HG02981 (cell line): ENCODE data around the gene IP6K3.

Source experiments
- ATAC-seq: cut with Tn5 transposase; IDR thresholded peaks from one replicate; pipeline ENCODE4 v1.9.1; 2021; ENCODE audit warnings: mild to moderate bottlenecking, moderate library complexity; ENCODE audit not compliant: unreplicated experiment

Gene IP6K3

GRCh38 chr6:33778444-33779121, 31.9 kb upstream of the IP6K3 start:
- ATAC-seq: no peak

GRCh38 chr6:33777398-33778388, 31.0 kb upstream of the IP6K3 start:
- no peak for ATAC-seq

GRCh38 chr6:33776764-33777163, 30.1 kb upstream of the IP6K3 start:
- no peak for ATAC-seq

- no peak for ATAC-seq
These were observed 29.5 kb upstream of the IP6K3 start for GRCh38 chr6:33776186-33776585.

GRCh38 chr6:33774774-33775173, 28.1 kb upstream of the IP6K3 start:
- ATAC-seq: no peak

- ATAC-seq: no peak
These were observed 26.3 kb upstream of the IP6K3 start for GRCh38 chr6:33772902-33773472.

GRCh38 chr6:33772082-33772830, 25.6 kb upstream of the IP6K3 start:
- ATAC-seq: no peak

- ATAC-seq: no peak
These were observed 24.7 kb upstream of the IP6K3 start for GRCh38 chr6:33771146-33772081.

GRCh38 chr6:33770833-33771145, 24.1 kb upstream of the IP6K3 start:
- ATAC-seq: no peak

- ATAC-seq: no peak
These were observed 23.6 kb upstream of the IP6K3 start for GRCh38 chr6:33770124-33770832.

GRCh38 chr6:33769248-33769821, 22.6 kb upstream of the IP6K3 start:
- ATAC-seq: no peak

GRCh38 chr6:33768644-33769120, 22.0 kb upstream of the IP6K3 start:
- ATAC-seq: no peak

GRCh38 chr6:33766921-33767907, 20.5 kb upstream of the IP6K3 start:
- no peak for ATAC-seq

GRCh38 chr6:33765368-33765767, 18.7 kb upstream of the IP6K3 start:
- no peak for ATAC-seq

GRCh38 chr6:33764036-33764435, 17.3 kb upstream of the IP6K3 start:
- ATAC-seq: no peak

GRCh38 chr6:33763483-33763882, 16.8 kb upstream of the IP6K3 start:
- ATAC-seq: no peak

- no peak for ATAC-seq
These were observed 16.0 kb upstream of the IP6K3 start for GRCh38 chr6:33762713-33763112.
